ENCODE measurements around the gene PLCL2. TPM values are rescaled to one million over a fixed set of nuclear protein-coding genes. Genes with fewer than 3 reads are reported as not detected.

PLCL2 gene
- polyA plus RNA-seq, 1 donor = 10.2 TPM

DNA sequence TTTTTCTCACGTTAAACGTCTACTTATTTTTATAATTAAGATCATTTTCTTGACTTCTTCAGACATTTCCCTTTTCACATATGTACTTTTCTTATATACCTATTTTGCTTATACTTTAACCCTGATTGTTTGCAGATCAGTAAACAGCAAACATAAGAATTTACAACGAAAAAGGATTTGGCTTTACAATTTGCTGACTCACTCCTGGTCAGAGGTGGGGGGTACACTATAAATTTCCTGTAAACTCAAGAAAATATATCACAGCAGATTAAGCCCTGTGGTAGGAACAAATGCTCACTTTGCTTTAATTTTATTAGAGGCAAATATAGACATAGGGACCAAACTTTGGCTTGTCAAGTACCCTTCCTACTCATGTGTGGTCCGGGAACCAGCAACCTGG lies 185.0 kb downstream of the PLCL2 start:
- no peak for DNase-seq
- no peaks in the 10 kb centered on the region for H3K4me1 ChIP-seq (ENCODE audit: control insufficient read depth, insufficient read depth, low read length)

GRCh38 chr3:17070161-17070959 lies 185.6 kb downstream of the PLCL2 start:
- DNase-seq = no peak
- Histone ChIP-seq H3K4me3 (ENCODE audit: low read length) (no peak overlapping the region), H3K36me3 (ENCODE audit: control insufficient read depth, insufficient read depth, low read length) (peaks cover 17% of the 10 kb centered on the region), H3K4me1 (ENCODE audit: control insufficient read depth, insufficient read depth, low read length) (no peaks in the 10 kb centered on the region), H3K9me3 (ENCODE audit: control insufficient read depth, low read depth, low read length) (no peaks in the 10 kb centered on the region), H3K27ac (ENCODE audit: low read length) (no peak overlapping the region), H3K27me3 (ENCODE audit: control insufficient read depth, insufficient read depth, low read length) (no peaks in the 10 kb centered on the region)
- WGBS (ENCODE audit: insufficient coverage, low lambda C conversion rate) = no CpG with 5 or more reads among the region's 5 CpGs

More for the DNA sequence above, 185.0 kb downstream of the PLCL2 start:
- no peak overlapping the region for H3K4me3 ChIP-seq (ENCODE audit: low read length)
- no peaks in the 10 kb centered on the region for H3K27me3 ChIP-seq (ENCODE audit: control insufficient read depth, insufficient read depth, low read length)
- H3K9me3 ChIP-seq (ENCODE audit: control insufficient read depth, low read depth, low read length) = no peaks in the 10 kb centered on the region
- 88% methylated on average over 2 of the region's 4 CpGs for WGBS (ENCODE audit: insufficient coverage, low lambda C conversion rate)
- H3K36me3 ChIP-seq (ENCODE audit: control insufficient read depth, insufficient read depth, low read length) = peaks cover 17% of the 10 kb centered on the region
- no peak overlapping the region for H3K27ac ChIP-seq (ENCODE audit: low read length)

GRCh38 chr3:17074559-17074958 lies 189.8 kb downstream of the PLCL2 start:
- no CpG with 5 or more reads among the region's 1 CpG for WGBS (ENCODE audit: insufficient coverage, low lambda C conversion rate)

GRCh38 chr3:17075358-17075757 lies 190.6 kb downstream of the PLCL2 start:
- no peaks in the 10 kb centered on the region for H3K9me3 ChIP-seq (ENCODE audit: control insufficient read depth, low read depth, low read length)
- WGBS (ENCODE audit: insufficient coverage, low lambda C conversion rate) = 100% methylated on average over 1 of the region's 1 CpG
- no peak overlapping the region for H3K27ac ChIP-seq (ENCODE audit: low read length)
- peaks cover 6% of the 10 kb centered on the region for H3K36me3 ChIP-seq (ENCODE audit: control insufficient read depth, insufficient read depth, low read length)
- H3K4me1 ChIP-seq (ENCODE audit: control insufficient read depth, insufficient read depth, low read length) = no peaks in the 10 kb centered on the region
- H3K27me3 ChIP-seq (ENCODE audit: control insufficient read depth, insufficient read depth, low read length) = no peaks in the 10 kb centered on the region
- no peak overlapping the region for H3K4me3 ChIP-seq (ENCODE audit: low read length)
- no peak for DNase-seq

More at GRCh38 chr3:17074559-17074958, 189.8 kb downstream of the PLCL2 start:
- Histone ChIP-seq H3K4me3 (ENCODE audit: low read length) (no peak overlapping the region), H3K27ac (ENCODE audit: low read length) (no peak overlapping the region), H3K9me3 (ENCODE audit: control insufficient read depth, low read depth, low read length) (no peaks in the 10 kb centered on the region), H3K4me1 (ENCODE audit: control insufficient read depth, insufficient read depth, low read length) (no peaks in the 10 kb centered on the region), H3K36me3 (ENCODE audit: control insufficient read depth, insufficient read depth, low read length) (peaks cover 6% of the 10 kb centered on the region), H3K27me3 (ENCODE audit: control insufficient read depth, insufficient read depth, low read length) (no peaks in the 10 kb centered on the region)
- no peak for DNase-seq

DNA sequence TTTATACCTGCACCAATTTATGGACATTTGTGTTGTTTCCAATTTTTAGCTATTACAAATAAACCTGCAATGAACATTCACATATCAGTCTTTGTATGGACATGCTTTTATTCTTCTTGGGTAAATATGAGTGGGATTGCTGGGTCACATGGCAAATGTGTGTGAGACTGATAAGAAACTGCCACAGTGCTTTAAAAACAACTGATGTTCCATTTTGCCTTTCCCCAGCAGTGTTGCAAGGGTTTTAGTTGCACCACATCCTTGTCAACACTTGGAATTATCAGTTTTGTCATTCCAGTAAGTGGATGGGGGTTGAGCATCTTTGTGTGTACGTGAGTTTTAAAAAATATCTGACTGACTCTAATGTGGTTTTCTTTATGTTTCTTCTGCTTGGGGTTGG lies 191.2 kb downstream of the PLCL2 start:
- Histone ChIP-seq H3K27me3 (ENCODE audit: control insufficient read depth, insufficient read depth, low read length) (no peaks in the 10 kb centered on the region), H3K36me3 (ENCODE audit: control insufficient read depth, insufficient read depth, low read length) (peaks cover 6% of the 10 kb centered on the region), H3K27ac (ENCODE audit: low read length) (no peak overlapping the region), H3K4me3 (ENCODE audit: low read length) (no peak overlapping the region), H3K4me1 (ENCODE audit: control insufficient read depth, insufficient read depth, low read length) (no peaks in the 10 kb centered on the region), H3K9me3 (ENCODE audit: control insufficient read depth, low read depth, low read length) (no peaks in the 10 kb centered on the region)
- no CpG with 5 or more reads among the region's 1 CpG for WGBS (ENCODE audit: insufficient coverage, low lambda C conversion rate)
- no peak for DNase-seq

DNA sequence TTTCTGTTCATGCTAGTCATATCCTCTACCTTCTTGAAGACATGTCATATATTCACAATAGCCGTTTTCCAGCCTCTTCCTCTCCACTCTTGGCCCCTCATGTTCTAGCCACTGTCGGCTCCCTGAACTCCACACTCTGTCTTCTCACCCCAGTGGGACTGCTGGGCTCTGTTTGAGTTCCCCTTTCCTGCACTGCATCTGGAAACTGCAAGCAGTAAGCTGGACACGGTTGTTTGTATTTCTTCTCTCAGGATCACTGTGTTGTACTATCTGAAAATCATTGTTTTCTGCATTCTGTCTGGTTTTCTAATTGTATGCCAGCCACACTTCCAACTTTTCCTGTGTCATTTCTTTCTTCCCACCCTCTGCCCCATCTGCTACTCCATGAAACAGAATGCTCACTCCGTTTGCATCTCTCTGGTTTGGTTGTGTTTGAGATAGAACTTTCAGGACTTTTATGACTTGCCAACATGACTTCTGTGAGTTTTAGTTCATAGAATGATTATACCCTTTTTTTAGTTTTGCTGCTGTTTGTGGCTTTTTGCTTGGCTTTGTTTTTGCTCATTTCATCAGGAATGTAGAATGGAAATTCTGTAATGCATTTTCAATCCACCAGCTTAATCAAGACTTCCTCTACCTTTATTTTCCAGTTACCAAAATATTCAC lies 192.3 kb downstream of the PLCL2 start:
- H3K27me3 ChIP-seq (ENCODE audit: control insufficient read depth, insufficient read depth, low read length) = no peaks in the 10 kb centered on the region
- H3K27ac ChIP-seq (ENCODE audit: low read length) = no peak overlapping the region
- no peaks in the 10 kb centered on the region for H3K9me3 ChIP-seq (ENCODE audit: control insufficient read depth, low read depth, low read length)
- no peak for DNase-seq
- peaks cover 6% of the 10 kb centered on the region for H3K36me3 ChIP-seq (ENCODE audit: control insufficient read depth, insufficient read depth, low read length)
- WGBS (ENCODE audit: insufficient coverage, low lambda C conversion rate) = 87% methylated on average over 4 of the region's 4 CpGs
- no peaks in the 10 kb centered on the region for H3K4me1 ChIP-seq (ENCODE audit: control insufficient read depth, insufficient read depth, low read length)
- no peak overlapping the region for H3K4me3 ChIP-seq (ENCODE audit: low read length)

DNA sequence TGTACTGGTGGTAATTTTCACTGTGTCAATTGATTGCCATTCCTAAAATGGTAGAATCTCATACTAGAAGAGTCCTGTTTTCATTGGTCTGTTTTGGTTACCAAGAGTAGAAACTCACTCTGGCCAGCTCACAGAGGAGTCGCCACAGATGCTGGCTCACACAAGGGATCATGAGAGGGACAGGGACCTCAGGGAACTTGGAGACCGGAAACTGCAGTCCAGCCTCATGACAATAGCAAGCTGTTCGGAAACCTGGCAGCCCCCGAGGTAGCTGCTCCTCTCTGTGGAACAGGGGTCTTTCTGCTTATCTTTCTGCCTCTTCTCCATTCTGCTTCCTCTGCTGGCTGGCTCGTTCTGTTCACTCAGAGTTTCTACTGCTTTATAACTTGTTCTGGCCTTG lies 192.9 kb downstream of the PLCL2 start:
- WGBS (ENCODE audit: insufficient coverage, low lambda C conversion rate) = 90% methylated on average over 3 of the region's 5 CpGs
- DNase-seq = no peak
- Histone ChIP-seq H3K4me1 (ENCODE audit: control insufficient read depth, insufficient read depth, low read length) (no peaks in the 10 kb centered on the region), H3K27me3 (ENCODE audit: control insufficient read depth, insufficient read depth, low read length) (no peaks in the 10 kb centered on the region), H3K4me3 (ENCODE audit: low read length) (no peak overlapping the region), H3K36me3 (ENCODE audit: control insufficient read depth, insufficient read depth, low read length) (peaks cover 6% of the 10 kb centered on the region), H3K27ac (ENCODE audit: low read length) (no peak overlapping the region), H3K9me3 (ENCODE audit: control insufficient read depth, low read depth, low read length) (no peaks in the 10 kb centered on the region)

DNA sequence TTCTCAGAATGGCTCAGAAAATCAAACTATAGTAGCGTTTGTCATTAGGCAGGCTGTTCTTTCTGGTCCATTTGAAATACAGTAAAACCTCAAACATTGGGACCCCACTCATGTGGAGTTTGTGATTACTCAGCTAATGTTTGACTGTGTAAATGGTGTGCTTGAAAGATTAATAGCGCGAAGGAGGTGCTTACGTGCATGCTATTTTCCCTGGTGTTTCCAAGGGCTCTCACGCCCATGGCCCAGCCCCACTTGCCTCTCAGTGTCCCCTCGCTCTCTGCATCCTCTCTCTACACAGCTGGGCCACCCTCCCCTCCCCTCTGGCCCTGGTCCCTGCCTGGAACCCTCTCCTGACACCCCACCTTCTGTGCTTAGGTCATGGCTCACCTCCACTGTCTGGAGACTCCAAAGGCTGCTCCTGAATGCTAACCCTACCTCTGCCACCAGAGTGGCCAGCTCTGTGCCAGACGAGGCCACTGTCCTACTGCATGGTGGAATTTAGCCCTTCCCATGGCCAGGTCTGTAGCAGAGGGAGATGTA lies 194.2 kb downstream of the PLCL2 start:
- Histone ChIP-seq H3K36me3 (ENCODE audit: control insufficient read depth, insufficient read depth, low read length) (peaks cover 3% of the 10 kb centered on the region), H3K9me3 (ENCODE audit: control insufficient read depth, low read depth, low read length) (no peaks in the 10 kb centered on the region), H3K27me3 (ENCODE audit: control insufficient read depth, insufficient read depth, low read length) (no peaks in the 10 kb centered on the region), H3K4me1 (ENCODE audit: control insufficient read depth, insufficient read depth, low read length) (no peaks in the 10 kb centered on the region), H3K27ac (ENCODE audit: low read length) (no peak overlapping the region), H3K4me3 (ENCODE audit: low read length) (no peak overlapping the region)
- WGBS (ENCODE audit: insufficient coverage, low lambda C conversion rate) = 100% methylated on average over 3 of the region's 7 CpGs
- DNase-seq = no peak

DNA sequence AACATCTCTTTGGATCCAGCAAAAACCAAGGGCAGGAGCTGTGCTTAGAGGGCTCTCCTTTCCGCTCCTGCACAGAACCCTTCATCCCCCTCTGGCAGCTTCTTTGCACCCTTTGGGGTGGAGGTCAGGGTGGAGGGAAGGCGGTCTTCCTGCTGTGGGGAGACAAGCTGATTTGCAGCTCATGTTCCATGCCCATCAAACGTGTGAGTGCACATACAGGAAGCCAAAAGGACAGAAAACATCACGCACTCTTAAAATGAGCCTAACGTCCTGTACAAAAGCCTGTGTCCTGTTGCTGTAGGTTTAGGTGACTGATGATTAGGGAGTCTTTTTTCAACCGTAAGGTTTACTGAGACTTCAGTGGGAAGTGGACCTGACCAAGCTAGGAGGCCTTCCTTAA lies 195.2 kb downstream of the PLCL2 start:
- Histone ChIP-seq H3K4me1 (ENCODE audit: control insufficient read depth, insufficient read depth, low read length) (no peaks in the 10 kb centered on the region), H3K36me3 (ENCODE audit: control insufficient read depth, insufficient read depth, low read length) (peaks cover 3% of the 10 kb centered on the region), H3K4me3 (ENCODE audit: low read length) (no peak overlapping the region), H3K9me3 (ENCODE audit: control insufficient read depth, low read depth, low read length) (no peaks in the 10 kb centered on the region), H3K27me3 (ENCODE audit: control insufficient read depth, insufficient read depth, low read length) (no peaks in the 10 kb centered on the region), H3K27ac (ENCODE audit: low read length) (no peak overlapping the region)
- no peak for DNase-seq
- WGBS (ENCODE audit: insufficient coverage, low lambda C conversion rate) = no CpG with 5 or more reads among the region's 6 CpGs

- no peak overlapping the region for H3K4me3 ChIP-seq (ENCODE audit: low read length)
- no CpG with 5 or more reads among the region's 4 CpGs for WGBS (ENCODE audit: insufficient coverage, low lambda C conversion rate)
- no peak for DNase-seq
- no peaks in the 10 kb centered on the region for H3K4me1 ChIP-seq (ENCODE audit: control insufficient read depth, insufficient read depth, low read length)
- no peaks in the 10 kb centered on the region for H3K27me3 ChIP-seq (ENCODE audit: control insufficient read depth, insufficient read depth, low read length)
- H3K27ac ChIP-seq (ENCODE audit: low read length) = no peak overlapping the region
- H3K9me3 ChIP-seq (ENCODE audit: control insufficient read depth, low read depth, low read length) = no peaks in the 10 kb centered on the region
- peaks cover 3% of the 10 kb centered on the region for H3K36me3 ChIP-seq (ENCODE audit: control insufficient read depth, insufficient read depth, low read length)
Observed at GRCh38 chr3:17081520-17081919, 196.8 kb downstream of the PLCL2 start.
